Neural cell (in vitro differentiated cells): Measurements from ENCODE around the gene NTRK1.

Experiments
- EP300 ChIP-seq: fragments of 450-650 bp; conservative IDR thresholded peaks from 2 replicates; pipeline ENCODE4 v1.6.1; 2014; ENCODE audit warnings: antibody characterized with exemption, mild to moderate bottlenecking, moderate library complexity; ENCODE audit not compliant: poor library complexity, severe bottlenecking
- EZH2 ChIP-seq: fragments of 200-600, 300-800 bp; shearing (Covaris generic), sonication (generic); IDR thresholded peaks from 2 replicates; pipeline ENCODE4 v1.6.1; 2014; ENCODE audit warnings: antibody characterized with exemption, low read length, borderline replicate concordance, mild to moderate bottlenecking; ENCODE audit not compliant: insufficient read depth, poor library complexity, severe bottlenecking
- POLR2AphosphoS5 ChIP-seq: IDR thresholded peaks from 2 replicates; pipeline ENCODE4 v1.6.1; 2012
- RAD21 ChIP-seq: fragments of 450-650 bp; conservative IDR thresholded peaks from 2 replicates; pipeline ENCODE4 v1.6.1; 2014; ENCODE audit warnings: antibody characterized with exemption, mild to moderate bottlenecking, moderate library complexity
- TF ChIP-seq, protein P1 (sequence below): fragments of 450-650 bp; IDR thresholded peaks from 2 replicates; pipeline ENCODE4 v1.5.1; 2014; ENCODE audit warnings: antibody characterized with exemption, mild to moderate bottlenecking, moderate library complexity; ENCODE audit not compliant: poor library complexity, severe bottlenecking
- TF ChIP-seq, protein P2 (sequence below): IDR thresholded peaks from 2 replicates; pipeline ENCODE4 v1.6.1; 2012; ENCODE audit warnings: borderline replicate concordance

DNA sequence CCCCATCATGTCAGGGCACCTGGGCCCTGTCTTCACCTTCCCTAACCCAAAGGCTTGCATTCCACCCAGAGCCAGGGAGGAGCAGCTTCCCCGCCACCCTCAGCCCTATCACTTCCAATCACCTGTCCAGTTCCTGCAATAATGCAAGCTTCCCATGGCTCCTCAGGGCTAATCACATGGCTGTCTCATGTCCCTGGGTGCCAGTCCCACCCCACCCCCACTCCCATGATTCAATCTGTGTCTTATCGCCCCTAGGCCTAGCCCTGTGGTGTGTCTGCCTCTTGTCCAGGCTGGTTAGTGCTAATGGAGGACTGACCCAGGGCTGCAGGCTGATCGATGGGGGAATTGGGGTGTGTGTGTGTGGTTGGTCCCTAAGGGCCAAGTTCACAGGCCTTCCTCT, 21.9 kb downstream of the NTRK1 start:
- TF ChIP-seq, protein P1, sequence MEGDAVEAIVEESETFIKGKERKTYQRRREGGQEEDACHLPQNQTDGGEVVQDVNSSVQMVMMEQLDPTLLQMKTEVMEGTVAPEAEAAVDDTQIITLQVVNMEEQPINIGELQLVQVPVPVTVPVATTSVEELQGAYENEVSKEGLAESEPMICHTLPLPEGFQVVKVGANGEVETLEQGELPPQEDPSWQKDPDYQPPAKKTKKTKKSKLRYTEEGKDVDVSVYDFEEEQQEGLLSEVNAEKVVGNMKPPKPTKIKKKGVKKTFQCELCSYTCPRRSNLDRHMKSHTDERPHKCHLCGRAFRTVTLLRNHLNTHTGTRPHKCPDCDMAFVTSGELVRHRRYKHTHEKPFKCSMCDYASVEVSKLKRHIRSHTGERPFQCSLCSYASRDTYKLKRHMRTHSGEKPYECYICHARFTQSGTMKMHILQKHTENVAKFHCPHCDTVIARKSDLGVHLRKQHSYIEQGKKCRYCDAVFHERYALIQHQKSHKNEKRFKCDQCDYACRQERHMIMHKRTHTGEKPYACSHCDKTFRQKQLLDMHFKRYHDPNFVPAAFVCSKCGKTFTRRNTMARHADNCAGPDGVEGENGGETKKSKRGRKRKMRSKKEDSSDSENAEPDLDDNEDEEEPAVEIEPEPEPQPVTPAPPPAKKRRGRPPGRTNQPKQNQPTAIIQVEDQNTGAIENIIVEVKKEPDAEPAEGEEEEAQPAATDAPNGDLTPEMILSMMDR, result no peak
- no peak for TF ChIP-seq EZH2
- TF ChIP-seq RAD21, result no peak
- TF ChIP-seq, protein P2, sequence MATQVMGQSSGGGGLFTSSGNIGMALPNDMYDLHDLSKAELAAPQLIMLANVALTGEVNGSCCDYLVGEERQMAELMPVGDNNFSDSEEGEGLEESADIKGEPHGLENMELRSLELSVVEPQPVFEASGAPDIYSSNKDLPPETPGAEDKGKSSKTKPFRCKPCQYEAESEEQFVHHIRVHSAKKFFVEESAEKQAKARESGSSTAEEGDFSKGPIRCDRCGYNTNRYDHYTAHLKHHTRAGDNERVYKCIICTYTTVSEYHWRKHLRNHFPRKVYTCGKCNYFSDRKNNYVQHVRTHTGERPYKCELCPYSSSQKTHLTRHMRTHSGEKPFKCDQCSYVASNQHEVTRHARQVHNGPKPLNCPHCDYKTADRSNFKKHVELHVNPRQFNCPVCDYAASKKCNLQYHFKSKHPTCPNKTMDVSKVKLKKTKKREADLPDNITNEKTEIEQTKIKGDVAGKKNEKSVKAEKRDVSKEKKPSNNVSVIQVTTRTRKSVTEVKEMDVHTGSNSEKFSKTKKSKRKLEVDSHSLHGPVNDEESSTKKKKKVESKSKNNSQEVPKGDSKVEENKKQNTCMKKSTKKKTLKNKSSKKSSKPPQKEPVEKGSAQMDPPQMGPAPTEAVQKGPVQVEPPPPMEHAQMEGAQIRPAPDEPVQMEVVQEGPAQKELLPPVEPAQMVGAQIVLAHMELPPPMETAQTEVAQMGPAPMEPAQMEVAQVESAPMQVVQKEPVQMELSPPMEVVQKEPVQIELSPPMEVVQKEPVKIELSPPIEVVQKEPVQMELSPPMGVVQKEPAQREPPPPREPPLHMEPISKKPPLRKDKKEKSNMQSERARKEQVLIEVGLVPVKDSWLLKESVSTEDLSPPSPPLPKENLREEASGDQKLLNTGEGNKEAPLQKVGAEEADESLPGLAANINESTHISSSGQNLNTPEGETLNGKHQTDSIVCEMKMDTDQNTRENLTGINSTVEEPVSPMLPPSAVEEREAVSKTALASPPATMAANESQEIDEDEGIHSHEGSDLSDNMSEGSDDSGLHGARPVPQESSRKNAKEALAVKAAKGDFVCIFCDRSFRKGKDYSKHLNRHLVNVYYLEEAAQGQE, result no peak
- no peak for TF ChIP-seq POLR2AphosphoS5
- TF ChIP-seq EP300, result no peak
